GM19372 (cell line): ENCODE results near the gene KRAS.

Experiments
- ATAC-seq: cut with Tn5 transposase; IDR thresholded peaks from one replicate; pipeline ENCODE4 v1.9.1; 2021; ENCODE audit warnings: mild to moderate bottlenecking, low read depth, moderate library complexity; ENCODE audit not compliant: unreplicated experiment

The KRAS gene

GRCh38 chr12:25200703-25201102 lies 50.0 kb downstream of the KRAS start:
- no peak for ATAC-seq

DNA sequence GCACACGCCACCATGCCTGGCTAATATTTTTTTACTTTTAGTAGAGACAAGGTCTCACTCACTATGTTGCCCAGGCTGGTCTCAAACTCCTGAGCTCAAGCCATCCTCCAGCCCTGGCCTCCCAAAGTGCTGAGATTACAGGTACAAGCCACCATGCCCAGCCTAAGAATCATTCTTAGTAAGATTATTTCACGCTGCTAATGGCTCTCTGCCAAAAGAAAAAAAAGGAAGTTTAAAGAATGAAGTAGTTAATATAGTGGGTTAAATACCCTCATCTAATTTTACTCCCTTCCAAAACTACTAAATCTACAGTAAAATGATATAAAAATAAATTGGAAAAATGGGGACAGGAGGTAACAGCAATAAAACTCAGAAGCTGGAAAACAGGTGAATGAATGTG lies 53.1 kb downstream of the KRAS start:
- ATAC-seq: no peak

- ATAC-seq: peak; percentile 93
Measured at GRCh38 chr12:25195056-25195971, 55.4 kb downstream of the KRAS start, which contains the start of the genes DNAI7 and ETFRF1. TSS of gene DNAI7 (minus strand) at chr12:25195160. CDS start at chr12:25195078, 82 bp downstream. TSS of gene ETFRF1 (plus strand) at chr12:25195237. CDS start at chr12:25203957, 8,720 bp downstream.

GRCh38 chr12:25194722-25195055 lies 56.0 kb downstream of the KRAS start:
- no peak for ATAC-seq

DNA sequence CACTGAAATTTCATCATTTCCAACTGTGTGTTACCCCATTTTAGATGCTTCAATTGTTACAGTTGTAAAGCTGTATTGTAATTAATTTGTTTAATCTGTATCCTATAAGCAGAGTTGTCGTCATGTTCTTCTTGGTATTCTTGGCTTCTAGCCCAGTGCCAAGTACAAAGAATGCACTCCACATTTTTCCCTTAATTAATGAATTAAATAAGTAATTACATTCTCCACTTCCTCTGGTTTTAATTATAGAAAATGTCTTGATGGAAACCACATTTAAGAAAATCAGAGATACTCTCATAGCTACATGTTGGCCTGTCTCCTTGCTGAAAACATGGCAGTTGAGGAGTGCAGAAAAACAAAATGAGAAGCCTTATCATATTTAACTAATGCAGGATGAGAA lies 56.5 kb downstream of the KRAS start:
- ATAC-seq: no peak

GRCh38 chr12:25190793-25191192 lies 59.9 kb downstream of the KRAS start:
- ATAC-seq: no peak

DNA sequence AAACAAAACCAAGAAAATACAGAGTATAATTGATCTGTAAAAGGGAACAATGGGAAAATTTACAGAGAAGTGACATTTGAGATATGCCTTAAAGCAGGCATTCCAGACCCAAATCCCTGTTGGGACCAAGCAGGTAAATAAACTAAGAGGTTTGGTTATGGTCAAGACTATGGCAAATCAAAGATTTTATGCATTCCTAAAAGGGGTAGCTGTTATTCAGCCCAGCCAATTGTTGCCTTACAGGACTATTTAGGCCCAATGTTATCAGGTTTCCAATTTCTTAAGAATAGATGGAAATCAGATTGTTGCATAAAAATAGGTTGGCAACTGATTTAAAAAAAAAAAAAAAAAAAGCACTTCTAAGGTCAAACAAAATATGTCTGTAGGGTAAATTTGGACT lies 61.1 kb downstream of the KRAS start:
- ATAC-seq: no peak

GRCh38 chr12:25187781-25188180 lies 62.9 kb downstream of the KRAS start:
- ATAC-seq: no peak

GRCh38 chr12:25186788-25187402 lies 63.8 kb downstream of the KRAS start:
- ATAC-seq: peak; percentile 68

DNA sequence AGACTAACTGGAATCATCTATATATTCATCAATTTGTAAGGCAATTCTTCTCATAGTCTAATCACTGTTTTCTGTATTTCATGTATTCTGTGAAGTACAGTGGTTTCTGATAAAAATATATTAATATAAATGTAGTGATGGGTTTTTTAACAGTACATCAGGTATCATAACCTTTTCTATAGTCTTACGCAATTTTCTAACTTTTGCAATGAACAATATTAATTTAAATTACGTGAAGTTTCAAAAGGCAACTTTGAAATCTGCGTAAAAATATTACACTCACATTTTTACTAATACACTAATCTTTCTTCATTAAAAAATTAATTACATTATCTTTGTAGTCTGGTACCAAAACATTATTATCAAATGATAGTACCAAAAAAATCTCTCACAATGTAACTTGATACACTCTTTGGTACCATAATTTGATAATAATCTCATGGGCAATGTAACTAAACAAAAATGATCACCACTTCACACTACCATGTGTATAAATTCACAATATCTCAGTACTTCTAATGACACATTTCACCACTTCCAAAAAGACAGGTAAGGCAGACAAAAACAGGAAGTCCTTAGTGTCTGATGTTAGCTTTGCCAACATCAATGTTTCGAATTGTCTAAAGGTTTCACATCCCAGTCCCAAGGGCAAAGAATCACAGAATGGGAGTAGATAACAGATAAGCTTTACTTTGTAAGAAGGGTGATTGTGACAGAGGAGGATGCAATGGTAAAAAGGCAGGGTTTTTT lies 64.5 kb downstream of the KRAS start:
- no peak for ATAC-seq

DNA sequence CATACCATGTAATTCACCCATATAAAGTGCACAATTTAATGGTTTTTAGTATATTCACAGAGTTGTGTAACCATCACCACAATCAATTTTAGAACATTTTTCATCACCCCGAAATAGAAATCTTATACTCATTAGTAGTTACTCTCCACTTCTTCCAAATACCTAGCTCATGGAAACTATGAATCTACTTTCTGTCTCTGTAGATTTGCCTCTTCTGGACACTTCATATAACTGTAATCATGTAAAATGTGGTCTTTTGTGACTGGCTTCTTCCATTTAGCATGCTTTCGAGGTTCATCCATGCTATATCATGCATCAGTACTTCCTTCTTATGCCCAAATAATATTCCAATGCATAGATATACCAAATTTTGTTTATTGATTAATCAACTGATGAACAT lies 66.6 kb downstream of the KRAS start:
- ATAC-seq: no peak

DNA sequence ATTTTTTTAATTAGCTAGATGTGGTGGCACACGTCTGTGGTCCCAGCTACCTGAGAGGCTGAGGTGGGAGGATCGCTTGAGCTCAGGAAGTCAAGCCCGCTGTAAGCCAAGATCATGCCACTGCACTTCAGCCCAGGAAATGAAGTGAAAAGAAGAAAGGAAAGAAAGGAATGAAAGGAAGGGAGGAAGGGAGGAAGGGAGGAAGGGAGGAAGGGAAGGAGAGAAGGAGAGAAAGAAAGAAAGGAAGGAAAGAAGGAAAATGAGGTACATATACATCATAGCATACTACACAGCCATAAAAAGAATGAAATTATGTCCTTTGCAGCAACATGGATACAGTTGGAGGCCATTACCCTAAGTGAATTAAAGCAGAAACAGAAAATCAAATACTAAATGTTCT lies 68.0 kb downstream of the KRAS start:
- no peak for ATAC-seq

DNA sequence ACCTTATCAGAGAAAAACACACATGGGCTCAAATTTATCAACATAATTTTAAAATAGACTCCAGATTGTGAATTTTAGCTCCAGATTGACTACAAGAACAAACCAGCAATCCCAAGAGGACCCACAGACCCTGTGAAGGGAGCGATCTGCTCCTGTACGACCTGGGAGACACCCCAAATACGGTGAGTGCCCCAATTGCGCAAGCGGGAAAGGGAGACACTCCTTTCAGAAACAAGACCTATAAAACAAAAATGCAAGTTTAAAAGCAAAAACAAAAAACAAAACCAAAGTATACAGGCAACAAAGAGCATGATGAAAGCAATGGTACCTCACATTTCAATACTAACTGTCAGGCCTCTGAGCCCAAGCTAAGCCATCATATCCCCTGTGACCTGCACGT lies 87.9 kb downstream of the KRAS start:
- ATAC-seq: no peak

- ATAC-seq: no peak
Measured at GRCh38 chr12:25156061-25156460, 94.7 kb downstream of the KRAS start.

DNA sequence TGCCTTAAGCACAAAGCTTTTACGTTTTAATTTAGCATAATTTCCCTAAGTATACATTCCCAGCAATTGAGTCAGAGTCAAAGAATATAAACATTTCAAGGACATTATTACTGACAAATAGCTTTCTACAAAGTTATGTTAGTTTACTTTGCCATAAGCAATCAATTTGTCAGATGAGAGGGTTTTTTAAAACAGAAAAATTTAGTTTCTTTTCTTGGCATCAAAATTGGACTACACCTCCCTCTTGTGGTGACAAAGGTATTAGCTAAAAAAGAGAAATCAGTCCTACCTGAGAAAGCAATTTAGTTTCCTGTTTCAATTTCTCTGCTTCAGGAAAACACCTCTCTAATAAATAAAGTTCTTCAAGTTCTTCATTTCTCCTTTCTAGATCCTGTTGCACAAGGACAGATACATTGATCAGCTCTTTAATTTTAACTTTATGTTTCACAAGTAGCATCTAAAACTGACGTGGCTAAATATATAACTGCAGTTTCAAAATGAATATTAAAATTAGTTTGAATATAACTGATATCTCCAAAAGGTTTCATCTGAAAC lies 95.6 kb downstream of the KRAS start:
- ATAC-seq: no peak
